IMR-90 (cell line): ENCODE results near the gene RPL15. TPM values are rescaled to one million over a fixed set of nuclear protein-coding genes. Genes with fewer than 3 reads are reported as not detected.

Experiments used
- ATAC-seq: fragments of 200-7000 bp; cut with Tn5 transposase; 2 replicates; pipeline ENCODE4 v1.9.1; 2020; ENCODE audit warnings: low read depth, mild to moderate bottlenecking, moderate library complexity
- BruUV-seq: library from RNA; stranded (reverse); fragments of 400-500 nt; replicated peaks from 2 replicates; lab custom pipeline; 2021; lab: Mats Ljungman, UMichigan
- CTCF ChIA-PET: fragments of 300-600 bp; formaldehyde crosslinking; extraction: SDS; loops from one replicate; lab custom pipeline; 2021; ENCODE audit warnings: antibody characterized with exemption; lab: Yijun Ruan, JAX
- POLR2A ChIA-PET: fragments of 300-600 bp; sonication (Branson Sonifier 250); formaldehyde crosslinking; loops from one replicate; lab custom pipeline; 2022; ENCODE audit warnings: antibody characterized with exemption; ENCODE audit not compliant: unreplicated experiment; lab: Charles Lee
- DNase-seq: peaks from one replicate; pipeline ENCODE4 v3.0.0; 2013
- H2AFZ ChIP-seq: replicated peaks from 2 replicates; pipeline ENCODE3; 2013; ENCODE audit warnings: low read length, mild to moderate bottlenecking; ENCODE audit not compliant: poor library complexity
- H2AK5ac ChIP-seq: 2 replicates; pipeline ENCODE4 v1.6.1; 2013; ENCODE audit warnings: low read depth, low read length, inconsistent platforms
- H2AK9ac ChIP-seq: replicated peaks from 2 replicates; pipeline ENCODE3; 2013; ENCODE audit warnings: mild to moderate bottlenecking, low read depth, low read length, moderate library complexity; ENCODE audit not compliant: poor library complexity
- H2BK120ac ChIP-seq: 2 replicates; pipeline ENCODE4 v1.6.1; 2013; ENCODE audit warnings: low read depth, low read length, inconsistent platforms
- H2BK15ac ChIP-seq: 3 replicates; pipeline ENCODE4 v1.6.1; 2013; ENCODE audit warnings: low read depth, low read length, inconsistent platforms
- H2BK20ac ChIP-seq: 2 replicates; pipeline ENCODE4 v1.6.1; 2013; ENCODE audit warnings: low read depth, mild to moderate bottlenecking, inconsistent platforms, low read length, moderate library complexity
- H2BK5ac ChIP-seq: 2 replicates; pipeline ENCODE4 v1.6.1; 2013; ENCODE audit warnings: mild to moderate bottlenecking, low read depth, low read length, inconsistent platforms; ENCODE audit not compliant: poor library complexity, severe bottlenecking
- H3K14ac ChIP-seq: replicated peaks from 2 replicates; pipeline ENCODE4 v1.6.1; 2013; ENCODE audit warnings: low read depth, low read length, inconsistent platforms
- H3K18ac ChIP-seq: 2 replicates; pipeline ENCODE4 v1.6.1; 2013; ENCODE audit warnings: low read depth, low read length, control low read depth
- H3K23ac ChIP-seq: 2 replicates; pipeline ENCODE4 v1.6.1; 2013; ENCODE audit warnings: low read depth, low read length, inconsistent platforms
- H3K27ac ChIP-seq: 2 replicates; pipeline ENCODE4 v1.5.1; 2013; ENCODE audit warnings: mild to moderate bottlenecking, control low read depth, low read length; ENCODE audit not compliant: insufficient read depth
- H3K27me3 ChIP-seq: 2 replicates; pipeline ENCODE4 v1.6.1; 2013; ENCODE audit warnings: low read length; ENCODE audit not compliant: control insufficient read depth, insufficient read depth
- H3K36me3 ChIP-seq: 2 replicates; pipeline ENCODE4 v1.6.1; 2013; ENCODE audit warnings: low read length, mixed read lengths; ENCODE audit not compliant: control insufficient read depth, insufficient read depth
- H3K4ac ChIP-seq: 2 replicates; pipeline ENCODE4 v1.6.1; 2013; ENCODE audit warnings: low read depth, low read length, inconsistent platforms
- H3K4me1 ChIP-seq: 2 replicates; pipeline ENCODE4 v1.6.1; 2013; ENCODE audit warnings: low read length, mixed read lengths; ENCODE audit not compliant: control insufficient read depth, insufficient read depth
- H3K4me2 ChIP-seq: 2 replicates; pipeline ENCODE4 v1.6.1; 2013; ENCODE audit warnings: low read depth, mild to moderate bottlenecking, control low read depth, low read length, moderate library complexity
- H3K4me3 ChIP-seq: 2 replicates; pipeline ENCODE4 v1.5.1; 2013; ENCODE audit warnings: low read depth, mild to moderate bottlenecking, control low read depth, low read length, moderate library complexity; ENCODE audit not compliant: insufficient read depth
- H3K56ac ChIP-seq: 2 replicates; pipeline ENCODE4 v1.6.1; 2013; ENCODE audit warnings: low read length, inconsistent platforms; ENCODE audit not compliant: insufficient read depth; ENCODE audit errors: extremely low read depth
- H3K79me1 ChIP-seq, 2 experiments: 2 replicates each; pipeline ENCODE4 v1.6.1; 2013; ENCODE audit warnings: low read length in 2 of 2, inconsistent platforms in 1 of 2, low read depth in 1 of 2
- H3K9ac ChIP-seq: 2 replicates; pipeline ENCODE4 v1.6.1; 2013; ENCODE audit warnings: low read depth, low read length, control low read depth
- H3K9me1 ChIP-seq: 2 replicates; pipeline ENCODE4 v1.6.1; 2013; ENCODE audit warnings: low read length, inconsistent platforms; ENCODE audit not compliant: insufficient read depth
- H3K9me3 ChIP-seq: 2 replicates; pipeline ENCODE4 v1.6.1; 2013; ENCODE audit warnings: low read length; ENCODE audit not compliant: control insufficient read depth, insufficient read depth
- H4K20me1 ChIP-seq: 2 replicates; pipeline ENCODE4 v1.6.1; 2013; ENCODE audit warnings: low read length, inconsistent platforms; ENCODE audit not compliant: insufficient read depth
- H4K5ac ChIP-seq: 2 replicates; pipeline ENCODE4 v1.6.1; 2013; ENCODE audit warnings: mild to moderate bottlenecking, low read depth, low read length, control low read depth
- H4K8ac ChIP-seq, 2 experiments: 2 replicates each; pipeline ENCODE4 v1.6.1; 2013; ENCODE audit warnings: low read depth in 2 of 2, low read length in 2 of 2, control low read depth in 1 of 2, inconsistent platforms in 1 of 2
- H4K91ac ChIP-seq: 2 replicates; pipeline ENCODE4 v1.6.1; 2013; ENCODE audit warnings: low read depth, low read length, inconsistent platforms; ENCODE audit not compliant: insufficient read depth
- FOS ChIP-seq: fragments of 150-350 bp; IDR thresholded peaks from 2 replicates; pipeline ENCODE4 v1.6.1; 2016; ENCODE audit warnings: low read depth, low read length
- NFE2L2 ChIP-seq: fragments of 150-350 bp; IDR thresholded peaks from 2 replicates; pipeline ENCODE4 v1.6.1; 2016; ENCODE audit warnings: low read depth, mild to moderate bottlenecking, low read length
- WGBS, 2 experiments: methylation state at CpG; one replicate each; pipeline versions ENCODE4 v1.1.5 to v1.1.7; 2013; ENCODE audit warnings: missing lambda C conversion rate in 2 of 2; ENCODE audit not compliant: insufficient read length in 1 of 2; ENCODE audit errors: extremely low coverage in 2 of 2; 5-methylcytosine and 5-hydroxymethylcytosine counted together
- dilution Hi-C: fragments of 300-500 bp; cut with HindIII; formaldehyde crosslinking; loops from one replicate; pipeline ENCODE4 v1.14.3; 2018; ENCODE audit warnings: low sequenced_read_pairs; ENCODE audit not compliant: unreplicated experiment
- in situ Hi-C: fragments of 300-500 bp; cut with MboI; formaldehyde crosslinking; loops from 3 replicates; pipeline ENCODE4 v1.14.3; 2019; ENCODE audit warnings: low sequenced_read_pairs, inconsistent platforms, mixed read lengths
- intact Hi-C: fragments of 100-400 bp; cut with micrococcal nuclease; formaldehyde crosslinking; loops from 2 replicates; pipeline ENCODE4 v1.10.0; 2022
- polyA plus RNA-seq, 3 experiments: library from polyadenylated mRNA; depleted of rRNA; stranded (reverse); fragments of >200 nt; gene quantifications; 2 replicates each; pipeline ENCODE4 v1.2.3, GENCODE V29; 2012; ENCODE audit warnings: low replicate concordance in 1 of 3
- total RNA-seq: library from RNA; depleted of rRNA; stranded (reverse); fragments of >200 nt; gene quantifications from 2 replicates; pipeline ENCODE4 v1.2.3, GENCODE V29; 2012

Gene RPL15
- total and polyA plus RNA-seq, 2 of the 4 experiments (the other 2 are of a cell fraction): 1,419 to 4,701 TPM

DNA sequence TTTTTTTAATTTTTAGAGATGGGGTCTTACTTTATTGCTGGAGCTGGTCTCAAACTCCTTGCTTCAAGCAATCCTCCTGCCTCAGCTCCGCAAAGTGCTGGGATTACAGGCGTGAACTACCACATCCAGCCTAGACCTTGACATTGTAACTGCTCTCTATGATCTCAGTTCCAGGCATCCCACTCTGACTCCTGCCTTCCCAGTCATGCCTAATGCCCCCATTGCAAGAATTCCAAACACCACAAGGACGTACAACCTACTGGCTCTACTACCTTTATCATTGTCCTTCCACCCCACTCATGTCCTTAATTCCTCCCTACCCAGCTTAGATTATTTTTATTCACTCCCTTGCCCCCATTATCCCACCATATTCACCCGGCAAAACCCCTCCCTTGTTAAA, 21.8 kb upstream of the RPL15 start:
- Histone ChIP-seq H3K9me1 (peaks cover 2% of the 10 kb centered on the region; the same call in 1 of the 2 replicates), H3K79me1 (peaks cover 9 to 10% of the 10 kb centered on the region in 2 experiments), H2BK20ac (no peak overlapping the region), H3K27me3 (no peaks in the 10 kb centered on the region), H2BK15ac (no peak overlapping the region), H3K9me3 (peaks cover 2% of the 10 kb centered on the region; the same call in 1 of the 2 replicates), H3K14ac (no peak overlapping the region), H2AK9ac (no peak overlapping the region), H3K4me1 (no peaks in the 10 kb centered on the region), H3K27ac (no peak overlapping the region), H2BK120ac (no peak overlapping the region), H3K4me3 (no peak overlapping the region), H4K5ac (no peak overlapping the region), H3K18ac (no peak overlapping the region), H3K4ac (no peak overlapping the region), H4K8ac (no peak overlapping the region), H2AK5ac (no peak overlapping the region), H3K9ac (no peak overlapping the region), H3K23ac (no peak overlapping the region), H3K56ac (no peak overlapping the region), H3K36me3 (peaks cover 15% of the 10 kb centered on the region), H2BK5ac (no peak overlapping the region), H4K20me1 (no peaks in the 10 kb centered on the region), H4K91ac (no peak overlapping the region), H2AFZ (no peak overlapping the region), H3K4me2 (no peak overlapping the region)
- intact Hi-C loops (no loop called here), in situ Hi-C loops (loop anchor here (25.0 kb wide), 2 partner anchors 342 to 792 kb away; no protein-coding TSS in a partner anchor), dilution Hi-C loops (no loop called here)
- WGBS, 2 experiments: 96% methylated on average over 3 of the region's 4 CpGs; no CpG with 5 or more reads in 1 of the 2 experiments
- ChIA-PET CTCF (no interaction called here), POLR2A (no interaction called here)
- no TSS peak for BruUV-seq
- DNase-seq: no peak
- TF ChIP-seq NFE2L2: no peak
- TF ChIP-seq FOS: no peak
- no peak for ATAC-seq
